Brain microvascular endothelial cell (primary cell): ENCODE data around the gene NACA2.

ENCODE experiments used
- DNase-seq: peaks from one replicate; pipeline ENCODE4 v3.0.0-alpha.2; 2020
- H3K27ac ChIP-seq: fragments of 250-450 bp; sonication (Bioruptor Pico); 2 replicates; pipeline ENCODE4 v1.5.1; 2020; ENCODE audit warnings: mild to moderate bottlenecking, moderate library complexity
- H3K27me3 ChIP-seq: fragments of 250-450 bp; sonication (Bioruptor Pico); replicated peaks from 2 replicates; pipeline ENCODE4 v1.5.1; 2020; ENCODE audit warnings: mild to moderate bottlenecking
- H3K36me3 ChIP-seq: fragments of 250-450 bp; sonication (Bioruptor Pico); replicated peaks from 2 replicates; pipeline ENCODE4 v1.5.1; 2020; ENCODE audit warnings: mild to moderate bottlenecking
- H3K4me3 ChIP-seq: 2 replicates; pipeline ENCODE4 v1.5.1; 2011; ENCODE audit warnings: low read depth, mild to moderate bottlenecking, control low read depth, low read length, moderate library complexity
- in situ Hi-C: cut with HindIII; loops from 2 replicates; pipeline ENCODE4 v1.10.0; 2017; ENCODE audit warnings: low sequenced_read_pairs, low pct_ligation_motif_present
- TF ChIP-seq, protein P1 (sequence below): IDR thresholded peaks from 2 replicates; pipeline ENCODE4 v1.5.1; 2011; ENCODE audit warnings: low read depth, mild to moderate bottlenecking, moderate library complexity, low read length, control low read depth, inconsistent platforms; ENCODE audit errors: missing control alignments

The NACA2 gene

DNA sequence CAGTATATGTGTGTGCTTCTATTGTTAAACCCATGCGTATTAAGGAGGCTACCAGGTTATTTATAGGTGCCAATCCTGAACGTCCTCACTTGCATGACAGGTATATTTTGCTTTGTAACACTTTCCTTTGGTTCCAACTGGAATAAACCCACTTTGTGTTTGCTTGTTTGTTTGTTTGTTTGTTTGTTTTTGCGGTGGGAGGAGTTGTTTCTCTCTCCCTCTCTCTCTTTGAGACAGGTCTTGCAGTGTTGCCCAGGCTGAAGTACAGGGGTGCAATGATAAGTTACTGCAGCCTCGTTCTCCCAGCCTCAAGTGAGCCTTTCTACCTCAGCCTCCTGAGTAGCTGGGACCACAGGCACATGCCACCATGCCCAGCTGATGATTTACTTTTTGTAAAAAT, 28.7 kb downstream of the NACA2 start:
- H3K36me3 ChIP-seq, result no peaks in the 10 kb centered on the region
- no peaks in the 10 kb centered on the region for H3K27me3 ChIP-seq
- no peak for DNase-seq
- in situ Hi-C loops, result no loop called here
- no peak overlapping the region for H3K27ac ChIP-seq
- no peak overlapping the region for H3K4me3 ChIP-seq
- TF ChIP-seq, protein P1, sequence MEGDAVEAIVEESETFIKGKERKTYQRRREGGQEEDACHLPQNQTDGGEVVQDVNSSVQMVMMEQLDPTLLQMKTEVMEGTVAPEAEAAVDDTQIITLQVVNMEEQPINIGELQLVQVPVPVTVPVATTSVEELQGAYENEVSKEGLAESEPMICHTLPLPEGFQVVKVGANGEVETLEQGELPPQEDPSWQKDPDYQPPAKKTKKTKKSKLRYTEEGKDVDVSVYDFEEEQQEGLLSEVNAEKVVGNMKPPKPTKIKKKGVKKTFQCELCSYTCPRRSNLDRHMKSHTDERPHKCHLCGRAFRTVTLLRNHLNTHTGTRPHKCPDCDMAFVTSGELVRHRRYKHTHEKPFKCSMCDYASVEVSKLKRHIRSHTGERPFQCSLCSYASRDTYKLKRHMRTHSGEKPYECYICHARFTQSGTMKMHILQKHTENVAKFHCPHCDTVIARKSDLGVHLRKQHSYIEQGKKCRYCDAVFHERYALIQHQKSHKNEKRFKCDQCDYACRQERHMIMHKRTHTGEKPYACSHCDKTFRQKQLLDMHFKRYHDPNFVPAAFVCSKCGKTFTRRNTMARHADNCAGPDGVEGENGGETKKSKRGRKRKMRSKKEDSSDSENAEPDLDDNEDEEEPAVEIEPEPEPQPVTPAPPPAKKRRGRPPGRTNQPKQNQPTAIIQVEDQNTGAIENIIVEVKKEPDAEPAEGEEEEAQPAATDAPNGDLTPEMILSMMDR, result no peak

DNA sequence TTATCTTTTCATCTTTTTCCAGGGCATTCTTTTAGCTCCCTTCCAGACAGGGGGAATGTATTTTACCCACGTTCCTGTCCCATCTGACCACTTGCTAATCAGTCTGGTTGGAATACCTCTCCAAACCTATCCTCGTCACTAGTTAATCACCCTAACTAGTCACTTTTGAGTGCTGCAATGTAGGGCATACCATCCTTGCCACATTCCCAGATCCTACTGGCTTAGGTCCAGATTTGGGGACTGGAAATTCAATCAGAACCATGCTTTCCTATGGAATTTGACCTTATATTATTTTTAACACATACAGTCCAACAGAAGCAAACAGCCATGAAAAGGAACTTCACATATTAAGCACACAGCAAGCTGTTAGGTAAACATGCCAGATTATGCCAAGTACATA, 29.7 kb downstream of the NACA2 start:
- H3K27me3 ChIP-seq, result no peaks in the 10 kb centered on the region
- H3K4me3 ChIP-seq, result no peak overlapping the region
- no peaks in the 10 kb centered on the region for H3K36me3 ChIP-seq
- in situ Hi-C loops, result no loop called here
- no peak for DNase-seq
- H3K27ac ChIP-seq, result no peak overlapping the region
- TF ChIP-seq, protein P1, result no peak

DNA sequence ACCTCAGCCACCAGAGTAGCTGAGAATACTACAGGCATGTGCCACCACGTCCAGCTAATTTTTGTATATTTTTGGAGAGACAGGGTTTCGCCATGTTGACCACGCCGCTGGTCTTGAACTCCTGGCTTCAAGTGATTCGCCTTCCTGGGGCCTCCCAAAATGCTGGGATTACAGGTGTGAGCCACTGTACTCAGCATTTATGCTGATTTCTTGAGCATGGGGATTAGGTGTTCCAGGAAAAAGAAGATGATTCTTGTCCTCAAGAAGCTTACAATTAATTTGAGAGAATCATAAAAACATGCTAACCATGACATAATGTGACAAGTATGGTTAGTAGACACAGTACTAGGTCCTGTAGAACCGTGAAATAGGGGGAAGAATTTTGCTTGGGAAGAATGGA, 30.9 kb downstream of the NACA2 start:
- DNase-seq, result no peak
- no peaks in the 10 kb centered on the region for H3K36me3 ChIP-seq
- in situ Hi-C loops, result no loop called here
- TF ChIP-seq, protein P1, result no peak
- H3K4me3 ChIP-seq, result no peak overlapping the region
- H3K27me3 ChIP-seq, result no peaks in the 10 kb centered on the region
- no peak overlapping the region for H3K27ac ChIP-seq

DNA sequence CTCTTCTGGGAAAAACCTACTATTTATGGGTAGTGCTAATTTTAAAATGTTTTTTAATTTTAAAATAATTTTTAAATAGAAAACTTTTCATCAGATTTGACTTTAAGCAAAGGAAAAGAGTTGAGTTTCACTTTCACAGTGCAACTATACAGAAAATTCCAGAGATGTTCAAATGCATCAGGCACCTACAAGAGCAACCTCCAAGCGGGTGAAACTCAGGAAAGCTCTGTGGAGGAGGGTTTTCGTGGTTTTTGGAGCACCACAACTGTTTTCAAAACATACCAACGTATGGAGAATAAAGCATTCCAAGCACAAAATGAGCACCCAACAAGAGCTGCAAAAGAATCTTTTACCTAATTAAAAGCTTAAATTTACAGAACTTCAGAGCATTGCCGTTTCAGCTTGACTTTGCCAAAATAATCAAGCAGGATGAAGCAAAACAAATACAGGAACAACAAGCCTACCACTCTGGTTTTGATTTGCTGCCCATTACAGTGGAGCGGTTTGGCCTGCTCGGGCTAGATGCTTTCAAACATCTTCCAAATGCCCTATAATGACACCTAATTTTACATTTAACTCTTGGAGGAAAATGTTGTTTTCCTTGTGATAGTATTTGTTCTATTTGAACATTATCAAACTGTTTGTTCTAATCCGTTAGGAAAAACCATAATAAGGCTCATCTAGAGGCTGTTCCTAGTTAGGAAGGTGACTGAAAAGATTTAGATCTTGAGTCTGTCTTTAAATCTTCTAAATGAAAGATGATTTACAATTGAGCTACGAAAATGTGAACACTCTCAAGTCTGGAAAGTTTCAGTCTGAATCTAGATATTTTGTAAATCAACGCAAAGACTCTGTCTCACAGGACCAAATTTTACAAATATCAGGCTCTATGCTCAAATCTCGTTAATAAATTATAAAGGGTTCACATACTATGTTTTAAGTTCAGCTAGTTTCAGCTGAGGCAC, 34.5 kb downstream of the NACA2 start:
- Histone ChIP-seq H3K27ac (no peak overlapping the region), H3K36me3 (no peaks in the 10 kb centered on the region), H3K27me3 (no peaks in the 10 kb centered on the region), H3K4me3 (no peak overlapping the region)
- TF ChIP-seq, protein P1, result no peak
- in situ Hi-C loops, result no loop called here
- DNase-seq, result no peak

DNA sequence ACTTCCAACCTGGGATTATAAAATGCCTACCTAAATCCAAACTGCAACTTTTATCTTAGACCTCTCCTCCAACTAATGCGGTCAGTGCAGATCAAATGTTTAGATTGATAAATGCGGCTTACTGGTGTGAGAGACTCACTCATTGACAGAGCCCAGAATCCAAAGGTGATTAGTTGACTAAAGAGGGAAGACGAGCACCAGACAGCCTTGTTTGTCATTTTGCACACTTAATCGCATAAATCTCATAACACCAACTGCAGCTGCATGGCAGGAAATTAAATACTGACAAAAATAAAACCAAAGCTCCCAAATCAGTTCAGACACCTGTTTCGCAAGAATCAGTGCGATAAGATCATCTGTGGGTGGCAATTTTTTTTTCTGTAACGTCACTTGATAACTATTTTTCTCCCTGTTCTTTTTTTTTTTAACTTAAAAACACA, 35.9 kb downstream of the NACA2 start:
- TF ChIP-seq, protein P1, result no peak
- in situ Hi-C loops, result no loop called here
- no peaks in the 10 kb centered on the region for H3K36me3 ChIP-seq
- H3K27ac ChIP-seq, result no peak overlapping the region
- H3K27me3 ChIP-seq, result no peaks in the 10 kb centered on the region
- no peak overlapping the region for H3K4me3 ChIP-seq
- DNase-seq, result no peak
